ENCODE measurements around the gene PCDHGB6. TPM values are rescaled to one million over a fixed set of nuclear protein-coding genes. Genes with fewer than 3 reads are reported as not detected.
"Not testable (repeated sequence)": the region's sequence is repeated elsewhere in the genome, so short reads cannot be mapped to it uniquely, and the experiment has no call there.

The PCDHGB6 gene
- total and polyA plus RNA-seq, 2 experiments from 2014 or later: 13.1 to 13.6 TPM

GRCh38 chr5:141413540-141414069 is 5.8 kb downstream of the PCDHGB6 start:
- H3K27me3 ChIP-seq: no peaks in the 10 kb centered on the region
- peak overlapping the region; percentile 53 for H2AFZ ChIP-seq
- no peaks in the 10 kb centered on the region for H3K4me1 ChIP-seq (ENCODE audit: insufficient read depth)
- TF ChIP-seq EZH2 (IDR thresholded peaks at IDR 0.05; ENCODE audit: borderline replicate concordance) (no peak), EZH2phosphoT487 (IDR thresholded peaks at IDR 0.05; ENCODE audit: low read depth, severe bottlenecking, unreplicated experiment) (no peak)
- TF ChIP-seq, protein P1, sequence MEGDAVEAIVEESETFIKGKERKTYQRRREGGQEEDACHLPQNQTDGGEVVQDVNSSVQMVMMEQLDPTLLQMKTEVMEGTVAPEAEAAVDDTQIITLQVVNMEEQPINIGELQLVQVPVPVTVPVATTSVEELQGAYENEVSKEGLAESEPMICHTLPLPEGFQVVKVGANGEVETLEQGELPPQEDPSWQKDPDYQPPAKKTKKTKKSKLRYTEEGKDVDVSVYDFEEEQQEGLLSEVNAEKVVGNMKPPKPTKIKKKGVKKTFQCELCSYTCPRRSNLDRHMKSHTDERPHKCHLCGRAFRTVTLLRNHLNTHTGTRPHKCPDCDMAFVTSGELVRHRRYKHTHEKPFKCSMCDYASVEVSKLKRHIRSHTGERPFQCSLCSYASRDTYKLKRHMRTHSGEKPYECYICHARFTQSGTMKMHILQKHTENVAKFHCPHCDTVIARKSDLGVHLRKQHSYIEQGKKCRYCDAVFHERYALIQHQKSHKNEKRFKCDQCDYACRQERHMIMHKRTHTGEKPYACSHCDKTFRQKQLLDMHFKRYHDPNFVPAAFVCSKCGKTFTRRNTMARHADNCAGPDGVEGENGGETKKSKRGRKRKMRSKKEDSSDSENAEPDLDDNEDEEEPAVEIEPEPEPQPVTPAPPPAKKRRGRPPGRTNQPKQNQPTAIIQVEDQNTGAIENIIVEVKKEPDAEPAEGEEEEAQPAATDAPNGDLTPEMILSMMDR (IDR thresholded peaks at IDR 0.05; ENCODE audit: poor library complexity): no peak
- WGBS (ENCODE audit: low lambda C conversion rate, missing lambda C conversion rate): 74% methylated on average over 25 of the region's 25 CpGs
- no peak overlapping the region for H3K27ac ChIP-seq
- peaks cover 49% of the 10 kb centered on the region for H3K9me3 ChIP-seq (ENCODE audit: low read depth)
- no peaks in the 10 kb centered on the region for H4K20me1 ChIP-seq (ENCODE audit: insufficient read depth, poor library complexity, severe bottlenecking)
- peak overlapping the region; percentile 73 for H3K4me2 ChIP-seq
- H3K4me3 ChIP-seq: peak overlapping the region; percentile 4
- H3K9me2 ChIP-seq (replicated peaks; ENCODE audit: insufficient read depth): no peaks in the 10 kb centered on the region
- peaks cover 4% of the 10 kb centered on the region for H3K36me3 ChIP-seq (replicated peaks; ENCODE audit: insufficient read depth, low read depth)
- DNase-seq (ENCODE audit: low spot score): no peak
- H3K79me2 ChIP-seq: peaks cover 24% of the 10 kb centered on the region

DNA sequence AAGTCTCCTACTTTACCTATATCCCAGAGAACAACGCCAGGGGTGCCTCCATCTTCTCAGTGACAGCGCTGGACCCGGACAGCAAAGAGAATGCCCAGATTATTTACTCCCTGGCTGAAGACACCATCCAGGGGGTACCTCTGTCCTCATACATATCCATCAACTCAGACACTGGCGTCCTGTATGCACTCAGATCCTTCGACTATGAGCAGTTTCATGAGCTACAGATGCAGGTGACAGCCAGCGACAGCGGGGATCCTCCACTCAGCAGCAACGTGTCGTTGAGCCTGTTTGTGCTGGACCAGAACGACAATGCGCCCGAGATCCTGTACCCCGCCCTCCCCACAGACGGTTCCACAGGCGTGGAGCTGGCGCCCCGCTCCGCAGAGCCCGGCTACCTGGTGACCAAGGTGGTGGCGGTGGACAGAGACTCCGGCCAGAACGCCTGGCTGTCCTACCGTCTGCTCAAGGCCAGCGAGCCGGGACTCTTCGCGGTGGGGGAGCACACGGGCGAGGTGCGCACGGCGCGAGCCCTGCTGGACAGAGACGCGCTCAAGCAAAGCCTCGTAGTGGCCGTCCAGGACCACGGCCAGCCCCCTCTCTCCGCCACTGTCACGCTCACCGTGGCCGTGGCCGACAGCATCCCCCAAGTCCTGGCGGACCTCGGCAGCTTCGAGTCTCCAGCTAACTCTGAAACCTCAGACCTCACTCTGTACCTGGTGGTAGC is 6.9 kb downstream of the PCDHGB6 start:
- not testable (repeated sequence) for H2AFZ ChIP-seq; H3K27me3 ChIP-seq; H3K27ac ChIP-seq; DNase-seq (ENCODE audit: low spot score); H3K36me3 ChIP-seq (replicated peaks; ENCODE audit: insufficient read depth, low read depth); H3K4me1 ChIP-seq (ENCODE audit: insufficient read depth); H3K4me2 ChIP-seq; H3K9me2 ChIP-seq (replicated peaks; ENCODE audit: insufficient read depth); H4K20me1 ChIP-seq (ENCODE audit: insufficient read depth, poor library complexity, severe bottlenecking); H3K4me3 ChIP-seq
- H3K9me3 ChIP-seq (ENCODE audit: low read depth): peaks cover 49% of the 10 kb centered on the region
- peaks cover 16% of the 10 kb centered on the region for H3K79me2 ChIP-seq
- WGBS (ENCODE audit: low lambda C conversion rate, missing lambda C conversion rate): 99% methylated on average over 43 of the region's 46 CpGs

DNA sequence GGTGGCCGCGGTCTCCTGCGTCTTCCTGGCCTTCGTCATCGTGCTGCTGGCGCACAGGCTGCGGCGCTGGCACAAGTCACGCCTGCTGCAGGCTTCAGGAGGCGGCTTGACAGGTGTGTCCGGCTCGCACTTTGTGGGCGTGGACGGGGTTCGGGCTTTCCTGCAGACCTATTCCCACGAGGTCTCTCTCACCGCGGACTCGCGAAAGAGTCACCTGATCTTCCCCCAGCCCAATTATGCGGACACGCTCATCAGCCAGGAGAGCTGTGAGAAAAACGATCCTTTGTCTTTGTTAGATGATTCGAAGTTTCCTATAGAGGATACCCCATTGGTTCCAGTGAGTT is 7.4 kb downstream of the PCDHGB6 start:
- not testable (repeated sequence) for H3K27me3 ChIP-seq; H3K9me2 ChIP-seq (replicated peaks; ENCODE audit: insufficient read depth); H3K4me3 ChIP-seq; H3K27ac ChIP-seq; H2AFZ ChIP-seq; H3K4me2 ChIP-seq; DNase-seq (ENCODE audit: low spot score); H3K4me1 ChIP-seq (ENCODE audit: insufficient read depth); H3K36me3 ChIP-seq (replicated peaks; ENCODE audit: insufficient read depth, low read depth); H4K20me1 ChIP-seq (ENCODE audit: insufficient read depth, poor library complexity, severe bottlenecking)
- WGBS (ENCODE audit: low lambda C conversion rate, missing lambda C conversion rate): over 99% methylated on average over 22 of the region's 24 CpGs
- Histone ChIP-seq H3K79me2 (peaks cover 17% of the 10 kb centered on the region), H3K9me3 (ENCODE audit: low read depth) (peaks cover 52% of the 10 kb centered on the region)

- not testable (repeated sequence) for H2AFZ ChIP-seq
- peak; percentile 83 for DNase-seq (ENCODE audit: low spot score)
These were observed 9.8 kb downstream of the PCDHGB6 start, which contains the start of gene PCDHGB7 for GRCh38 chr5:141417494-141418172. Gene PCDHGB7, plus strand, starts transcription at chr5:141417677. Its CDS starts 183 bp downstream, at chr5:141417860.

More at GRCh38 chr5:141417494-141418172, 9.8 kb downstream of the PCDHGB6 start, which contains the start of gene PCDHGB7:
- Histone ChIP-seq H3K4me2 (peak within 1 kb of the TSS; percentile 66), H3K27ac (peak within 1 kb of the TSS; percentile 21), H3K9me3 (ENCODE audit: low read depth) (peaks cover 55% of the 10 kb centered on the region), H3K4me3 (peak within 1 kb of the TSS; percentile 22)
- WGBS (ENCODE audit: low lambda C conversion rate, missing lambda C conversion rate): 7% methylated on average over 45 of the region's 47 CpGs
- not testable (repeated sequence) for H3K27me3 ChIP-seq; H3K79me2 ChIP-seq; H3K36me3 ChIP-seq (replicated peaks; ENCODE audit: insufficient read depth, low read depth); H3K9me2 ChIP-seq (replicated peaks; ENCODE audit: insufficient read depth); H3K4me1 ChIP-seq (ENCODE audit: insufficient read depth); H4K20me1 ChIP-seq (ENCODE audit: insufficient read depth, poor library complexity, severe bottlenecking)
- TF ChIP-seq, protein P1 (IDR thresholded peaks at IDR 0.05; ENCODE audit: poor library complexity): peak; percentile 67
